ENCODE results near the gene SMIM30.
"Not testable (repeated sequence)": the region's sequence is repeated elsewhere in the genome, so short reads cannot be mapped to it uniquely, and the experiment has no call there.

SMIM30 gene, protein sequence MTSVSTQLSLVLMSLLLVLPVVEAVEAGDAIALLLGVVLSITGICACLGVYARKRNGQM

GRCh38 chr7:113118074-113118959, at the start of gene SMIM30:
TSS of gene SMIM30 (minus strand) at chr7:113118554. CDS start at chr7:113117578, 976 bp downstream.
- peak; percentile 80 to 82 for DNase-seq

DNA sequence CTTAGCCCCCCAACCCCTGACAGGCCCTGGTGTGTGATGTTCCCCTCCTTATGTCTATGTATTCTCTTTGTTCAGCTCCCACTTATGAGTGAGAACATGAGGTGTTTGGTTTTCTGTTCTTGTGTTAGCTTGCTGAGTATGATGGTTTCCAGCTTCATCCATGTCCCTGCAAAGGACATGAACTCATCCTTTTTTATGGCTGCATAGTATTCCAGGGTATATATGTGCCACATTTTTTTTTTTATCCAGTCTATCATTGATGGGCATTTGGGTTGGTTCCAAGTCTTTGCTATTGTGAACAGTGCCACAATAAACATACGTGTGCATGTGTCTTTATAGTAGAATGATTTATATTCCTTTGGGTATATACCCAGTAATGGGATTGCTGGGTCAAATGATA, 47.8 kb upstream of the SMIM30 start:
- DNase-seq = not testable (repeated sequence)

- DNase-seq = no peak
These were observed 42.7 kb upstream of the SMIM30 start for GRCh38 chr7:113161050-113161449.

DNA sequence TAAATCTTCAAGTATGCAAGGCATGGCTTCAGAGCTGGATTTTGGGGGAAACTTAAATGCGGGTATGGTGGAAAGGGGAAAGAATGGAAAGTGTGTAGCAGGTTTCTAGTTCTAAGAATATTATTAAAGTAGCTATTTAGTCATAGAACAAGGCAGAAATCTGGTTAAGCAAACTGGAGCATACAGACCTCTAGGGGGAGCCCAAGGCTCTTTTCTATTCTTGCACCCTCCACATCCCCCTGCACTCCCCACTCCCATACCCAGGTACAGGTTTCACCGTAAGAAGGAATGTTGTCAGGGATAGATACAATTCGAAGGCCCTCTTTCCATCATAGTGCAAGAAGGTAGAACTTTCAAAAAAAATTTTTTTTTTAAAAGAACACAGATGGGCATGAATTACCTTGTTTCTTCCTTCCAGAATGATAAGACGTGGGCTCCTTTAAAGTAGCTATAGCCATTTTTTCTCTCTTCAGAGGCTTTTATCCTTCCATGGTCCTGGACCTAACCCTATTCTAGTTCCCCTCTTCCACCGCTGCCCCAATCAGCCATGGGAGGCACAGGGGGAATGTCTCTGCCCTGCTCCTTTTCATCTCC, 41.5 kb upstream of the SMIM30 start:
- DNase-seq = peak; percentile 1

DNA sequence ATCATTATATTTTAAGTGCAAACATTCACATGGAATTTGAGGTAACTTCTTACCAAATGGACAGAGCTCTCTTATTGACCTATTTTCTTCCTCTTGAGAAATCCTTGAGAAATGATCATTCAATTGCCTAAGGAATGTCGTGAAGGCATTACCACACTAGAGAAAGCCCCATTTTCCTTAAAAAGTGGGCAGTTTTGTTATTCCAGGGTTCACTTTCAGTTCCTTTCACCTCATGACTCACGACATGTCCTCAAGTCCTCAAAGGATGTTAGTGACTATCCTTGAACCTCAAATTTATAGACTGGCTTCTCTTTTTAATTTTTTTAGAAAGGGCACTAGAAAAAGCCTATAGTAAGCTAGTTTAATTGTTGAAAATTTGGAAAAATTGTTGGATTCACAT, 40.4 kb upstream of the SMIM30 start:
- no peak for DNase-seq

DNA sequence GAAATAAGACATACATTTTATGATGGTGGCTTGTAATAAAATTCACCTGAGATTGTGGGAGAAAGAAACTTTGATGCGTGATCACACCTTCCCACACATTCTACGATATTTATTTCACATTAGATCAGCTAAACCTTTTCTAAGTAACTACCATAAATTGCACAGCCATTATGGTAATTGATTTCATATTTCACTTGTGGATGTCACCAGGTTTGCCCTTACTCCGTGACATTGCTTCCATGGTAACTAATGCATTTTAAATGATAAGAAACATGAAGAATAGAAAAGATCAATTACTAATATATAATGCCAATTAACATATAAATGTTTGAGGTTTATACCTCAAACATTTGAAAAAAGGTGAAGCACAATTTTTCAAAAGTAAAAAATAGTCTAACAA, 35.8 kb upstream of the SMIM30 start:
- DNase-seq = no peak

DNA sequence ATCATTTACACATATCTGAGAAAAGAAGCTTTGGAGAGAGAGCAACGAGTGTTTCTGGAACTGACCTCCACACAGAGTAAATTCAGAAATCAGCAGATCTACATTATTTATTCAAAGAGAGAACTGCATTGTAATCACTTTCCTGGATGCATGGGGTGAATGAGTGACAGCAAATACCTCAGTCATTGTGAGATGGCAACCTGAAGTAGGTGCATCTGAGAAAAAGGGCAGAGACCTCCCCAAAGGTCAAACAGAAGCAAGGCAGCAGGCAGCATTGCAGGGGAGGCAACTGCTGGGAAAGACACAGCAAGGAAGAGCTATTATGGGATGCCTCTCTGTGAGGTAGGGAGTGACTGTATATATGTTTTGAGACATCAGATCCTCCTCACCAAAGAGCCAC, 26.5 kb upstream of the SMIM30 start:
- no peak for DNase-seq

DNA sequence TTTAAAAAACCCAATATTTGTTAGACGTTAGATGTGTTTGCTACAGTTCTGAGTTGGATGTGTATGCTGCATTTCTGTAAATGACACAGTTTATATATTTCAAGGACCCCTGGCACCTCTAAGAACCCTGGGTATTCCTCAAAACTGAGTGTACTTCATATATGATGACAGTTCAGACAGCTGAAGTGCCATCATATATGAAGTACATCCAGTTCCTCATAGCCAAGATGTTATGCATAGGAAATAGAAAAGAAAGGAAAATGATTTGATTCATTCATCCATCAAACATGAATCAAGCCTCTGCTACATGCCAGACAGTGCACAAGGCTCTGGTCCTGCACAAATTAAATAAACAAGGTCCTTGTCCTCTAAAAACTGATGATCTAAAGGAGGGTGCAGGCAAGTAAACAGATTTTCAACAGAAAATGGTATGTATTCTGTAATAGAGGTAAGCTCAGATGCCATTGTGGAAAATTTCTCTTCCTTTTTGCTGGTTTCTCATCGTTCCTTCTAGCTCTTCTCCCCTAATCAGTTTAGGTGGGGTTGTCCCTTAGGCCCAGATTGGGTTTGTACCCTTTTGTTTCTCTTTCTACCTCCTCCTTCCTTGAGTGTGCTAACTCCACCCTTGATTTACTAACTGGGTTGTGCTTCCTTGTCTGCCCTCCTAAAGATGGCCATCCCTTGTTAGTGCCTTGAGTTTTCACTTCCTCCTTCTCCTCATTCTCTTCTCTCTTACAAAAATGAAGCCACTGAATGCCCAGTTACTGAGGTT, 25.3 kb upstream of the SMIM30 start:
- no peak for DNase-seq

DNA sequence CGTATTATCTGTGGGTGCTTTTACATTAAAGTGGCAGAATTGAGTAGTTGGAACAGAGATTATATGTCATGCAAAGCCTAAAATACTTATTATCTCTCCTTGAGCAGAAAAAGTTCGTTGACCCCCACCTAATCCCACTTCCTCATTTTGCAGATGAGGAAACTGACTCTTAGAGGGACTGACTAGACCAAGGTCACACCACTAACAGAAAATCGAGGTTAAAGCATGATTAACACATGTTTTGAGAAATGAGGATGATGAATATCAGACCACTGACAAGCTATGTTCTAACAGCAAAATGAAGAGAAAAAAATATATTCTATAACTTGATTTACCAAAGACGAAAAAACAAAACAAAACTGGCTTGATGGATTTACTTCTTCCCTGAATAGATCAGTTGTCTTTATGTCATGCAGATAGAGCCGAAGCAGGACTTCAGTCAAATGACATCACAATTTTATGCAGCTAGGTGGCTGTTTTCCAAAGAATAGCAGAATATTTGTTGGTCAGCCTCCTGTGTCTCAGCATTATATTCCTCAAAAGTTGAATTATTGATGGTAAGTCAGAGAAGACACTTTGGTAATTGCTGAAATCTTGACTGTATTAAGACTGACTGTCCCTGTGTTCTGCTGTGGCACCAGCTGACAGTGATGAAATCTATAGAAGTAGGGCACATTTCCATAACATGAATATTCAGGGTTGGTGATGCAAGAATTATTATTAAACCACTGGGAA, 24.2 kb upstream of the SMIM30 start:
- DNase-seq = no peak

DNA sequence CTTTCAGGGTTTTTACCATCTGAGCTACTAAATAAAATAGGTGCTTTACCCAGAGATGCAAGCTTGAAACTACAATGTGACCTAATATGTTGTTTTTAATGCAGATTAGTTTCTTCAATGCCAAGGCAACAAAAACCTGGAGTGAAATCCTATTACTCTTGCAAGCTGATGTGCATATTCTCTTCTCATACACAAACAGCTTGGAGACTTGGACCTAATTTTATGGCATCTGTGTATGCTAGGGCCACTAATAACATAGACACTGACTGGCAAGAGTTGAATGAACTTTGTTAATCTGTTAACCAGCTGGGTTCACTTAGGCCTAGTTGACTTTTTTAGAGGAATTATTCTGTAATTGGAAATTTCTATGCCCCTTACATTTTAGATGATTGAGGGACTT, 23.4 kb upstream of the SMIM30 start:
- no peak for DNase-seq

DNA sequence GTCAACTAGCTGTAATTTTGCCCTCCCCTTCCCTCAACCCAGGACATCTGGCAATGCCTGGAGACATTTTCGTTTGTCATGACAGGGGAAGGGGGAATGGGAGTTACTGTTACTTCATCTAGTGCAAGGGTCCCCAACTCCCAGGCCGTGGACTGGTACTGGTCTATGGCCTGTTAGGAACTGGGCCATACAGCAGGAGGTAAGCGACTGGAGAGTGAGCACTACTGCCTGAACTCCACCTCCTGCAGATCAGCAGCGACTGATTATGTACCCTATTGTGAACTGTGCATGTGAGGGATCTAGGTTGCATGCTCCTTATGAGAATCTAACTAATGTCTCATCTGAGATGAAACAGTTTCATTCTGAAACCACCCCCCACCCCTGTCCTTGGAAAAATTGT, 22.6 kb upstream of the SMIM30 start:
- DNase-seq = no peak

DNA sequence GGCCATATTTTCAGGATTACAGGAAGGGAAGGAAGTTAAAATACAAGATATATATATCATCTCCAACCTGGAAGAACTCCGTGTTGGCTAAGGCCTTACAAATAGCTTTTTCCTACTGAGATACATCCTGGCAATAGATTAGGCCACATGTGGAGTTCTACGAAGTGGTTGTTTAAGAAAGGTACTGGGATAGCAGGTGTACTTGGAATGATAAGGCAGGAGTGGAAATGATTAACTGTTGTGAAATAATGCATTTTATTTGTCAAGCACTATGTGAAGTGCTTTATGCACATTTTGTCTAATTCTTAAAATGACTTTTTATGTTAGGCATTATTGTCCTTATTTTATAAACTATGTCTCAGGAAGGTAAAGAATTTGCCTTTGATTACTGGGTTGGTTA, 18.9 kb upstream of the SMIM30 start:
- no peak for DNase-seq

- DNase-seq = no peak
These were observed 15.7 kb upstream of the SMIM30 start for GRCh38 chr7:113134025-113134424.

DNA sequence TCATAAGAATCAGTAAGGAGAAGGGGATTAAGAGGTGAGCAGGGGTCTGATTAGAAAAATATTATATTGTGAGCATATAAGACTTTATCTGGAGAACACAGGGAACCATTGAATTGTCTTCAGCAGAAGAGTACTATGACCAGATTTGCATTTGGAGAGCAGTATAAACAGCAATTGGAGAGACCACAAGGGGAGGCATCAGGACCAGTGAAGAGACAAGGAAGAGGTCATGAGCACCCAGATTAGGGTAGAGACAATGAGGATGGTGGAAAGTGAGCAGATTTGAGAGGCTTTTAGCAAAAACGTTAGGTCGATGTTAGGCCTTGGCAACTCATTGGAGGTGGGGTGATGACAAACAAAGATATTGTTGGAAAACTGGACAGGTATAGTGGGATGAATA, 13.0 kb upstream of the SMIM30 start:
- DNase-seq = no peak

GRCh38 chr7:113128031-113128430, 9.7 kb upstream of the SMIM30 start:
- DNase-seq = no peak

GRCh38 chr7:113125728-113126127, 7.4 kb upstream of the SMIM30 start:
- DNase-seq = no peak

DNA sequence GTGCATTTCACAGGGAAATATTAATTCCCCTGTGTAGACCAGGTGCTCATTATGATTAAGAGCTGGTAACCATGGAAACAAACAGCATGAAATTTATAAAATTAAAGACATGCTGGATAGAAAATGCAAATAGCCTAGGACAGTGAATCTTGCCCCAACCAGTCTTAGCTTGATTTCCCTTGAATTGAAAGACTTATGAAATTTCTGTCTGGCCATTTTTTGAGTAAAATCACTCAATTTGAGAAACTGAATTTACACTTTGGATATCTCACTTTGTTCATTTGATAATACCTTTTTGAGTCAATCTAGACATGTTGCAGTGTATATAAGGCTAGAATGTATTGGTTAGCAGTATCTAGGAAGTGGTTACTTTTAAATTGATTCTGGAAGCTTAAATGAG, 4.4 kb upstream of the SMIM30 start:
- no peak for DNase-seq

GRCh38 chr7:113120647-113121046, 2.3 kb upstream of the SMIM30 start:
- DNase-seq = no peak

DNA sequence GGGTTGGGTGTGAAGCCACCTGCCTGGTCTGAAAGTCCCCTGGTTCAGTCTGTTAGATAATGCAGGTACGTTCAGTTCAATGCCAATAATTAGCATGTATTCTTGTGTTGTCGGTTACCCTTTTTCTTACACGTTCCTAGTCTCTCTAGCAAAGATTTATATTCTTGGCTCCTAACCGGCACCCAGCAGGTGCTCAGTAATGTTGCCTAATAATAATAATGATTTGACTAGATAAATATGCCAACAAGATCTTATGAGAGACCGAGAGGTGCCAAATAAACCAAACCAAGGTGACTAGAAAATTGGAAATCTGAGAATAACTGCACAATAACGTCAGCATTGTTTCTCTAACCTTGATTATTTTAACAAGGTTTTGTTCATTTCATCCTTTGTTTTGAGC, 1.1 kb upstream of the SMIM30 start:
- DNase-seq = no peak

GRCh38 chr7:113117374-113117774, 980 bp downstream of the SMIM30 start:
- not testable (repeated sequence) for DNase-seq

DNA sequence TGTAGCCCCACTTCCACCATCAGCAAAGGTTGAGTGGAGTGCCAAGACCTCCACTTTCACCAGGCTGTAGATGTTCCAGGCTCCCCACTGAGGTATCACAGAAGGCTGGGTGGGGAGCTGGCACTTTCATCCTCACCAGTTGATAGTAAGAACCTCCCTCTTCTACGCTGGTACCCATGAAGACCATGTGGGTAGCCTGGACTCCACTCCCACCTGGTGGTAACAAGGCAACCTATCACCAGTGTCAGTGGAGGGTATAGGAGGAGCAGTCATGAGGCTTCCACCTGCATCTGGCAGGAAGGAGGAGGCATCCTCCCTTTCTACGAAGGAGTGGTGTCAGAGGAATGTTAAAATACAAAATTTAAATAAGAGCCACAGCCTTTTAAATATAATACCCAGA, 4.4 kb downstream of the SMIM30 start:
- no peak for DNase-seq

GRCh38 chr7:113109718-113110117, 8.6 kb downstream of the SMIM30 start:
- no peak for DNase-seq

GRCh38 chr7:113100121-113100603, 18.2 kb downstream of the SMIM30 start:
- no peak for DNase-seq

Data from stimulated activated CD4-positive, alpha-beta T cell treated with anti-CD3 and anti-CD28 coated beads, Interleukin-2, amount 100 ng/mL, for 48 hours (primary cell).